DMS79 treated with DMSO at 0.1 percent for 48 hours (cell line): Measurements from ENCODE around the gene STRADB.
"Not testable (repeated sequence)": the region's sequence is repeated elsewhere in the genome, so short reads cannot be mapped to it uniquely, and the experiment has no call there.

Source experiments
- DNase-seq: peaks from one replicate; lab custom pipeline; 2025; lab: John Stamatoyannopoulos, UW

STRADB gene

GRCh38 chr2:201430322-201430721 lies 21.2 kb upstream of the STRADB start:
- not testable (repeated sequence) for DNase-seq

- DNase-seq, result no peak
These were observed 20.7 kb upstream of the STRADB start for GRCh38 chr2:201430839-201431238.

GRCh38 chr2:201432038-201432620 lies 19.4 kb upstream of the STRADB start:
- DNase-seq, result no peak

- no peak for DNase-seq
These were observed 18.7 kb upstream of the STRADB start for GRCh38 chr2:201432621-201433393.

- DNase-seq, result no peak
These were observed 18.0 kb upstream of the STRADB start for GRCh38 chr2:201433394-201433995.

- DNase-seq, result no peak
These were observed 15.4 kb upstream of the STRADB start for GRCh38 chr2:201436141-201436540.

GRCh38 chr2:201439336-201439922 lies 12.1 kb upstream of the STRADB start:
- not testable (repeated sequence) for DNase-seq

- DNase-seq, result peak; percentile 85
These were observed 11.4 kb upstream of the STRADB start for GRCh38 chr2:201440182-201440581.

- DNase-seq, result no peak
These were observed 10.1 kb upstream of the STRADB start for GRCh38 chr2:201441409-201441808.

GRCh38 chr2:201444746-201445465 lies 6.6 kb upstream of the STRADB start:
- DNase-seq, result no peak

- DNase-seq, result no peak
These were observed 4.5 kb upstream of the STRADB start for GRCh38 chr2:201447086-201447485.

GRCh38 chr2:201448061-201448460 lies 3.5 kb upstream of the STRADB start:
- no peak for DNase-seq

GRCh38 chr2:201448701-201449100 lies 2.8 kb upstream of the STRADB start:
- no peak for DNase-seq

GRCh38 chr2:201450954-201451291 lies 617 bp upstream of the STRADB start:
- DNase-seq, result no peak

GRCh38 chr2:201452058-201452921 lies 750 bp downstream of the STRADB start:
- no peak for DNase-seq

- DNase-seq, result no peak
These were observed 1.5 kb downstream of the STRADB start for GRCh38 chr2:201452922-201453643.

- no peak for DNase-seq
These were observed 6.8 kb downstream of the STRADB start for GRCh38 chr2:201458381-201458780.

GRCh38 chr2:201460532-201460931 lies 9.0 kb downstream of the STRADB start:
- DNase-seq, result no peak

GRCh38 chr2:201464547-201464946 lies 13.0 kb downstream of the STRADB start:
- no peak for DNase-seq

- DNase-seq, result no peak
These were observed 14.0 kb downstream of the STRADB start for GRCh38 chr2:201465524-201465971.
